GM19397 (cell line): ENCODE data around the gene MRPL53.
A peak's percentile ranks its signal among the peaks of the same experiment; 100 is the strongest.
"Not testable (repeated sequence)": the region's sequence is repeated elsewhere in the genome, so short reads cannot be mapped to it uniquely, and the experiment has no call there.

ENCODE experiments used
- ATAC-seq: cut with Tn5 transposase; IDR thresholded peaks from one replicate; pipeline ENCODE4 v1.9.1; 2021; ENCODE audit warnings: mild to moderate bottlenecking, moderate library complexity; ENCODE audit not compliant: unreplicated experiment

Gene MRPL53

GRCh38 chr2:74454654-74455511, 17.6 kb downstream of the MRPL53 start, which contains the start of gene INO80B:
Gene INO80B, plus strand, starts transcription at chr2:74455087. Its CDS starts 30 bp downstream, at chr2:74455117.
- peak; percentile 44 for ATAC-seq

- no peak for ATAC-seq
Measured at GRCh38 chr2:74450570-74451190, 21.8 kb downstream of the MRPL53 start.

GRCh38 chr2:74448771-74449170, 23.7 kb downstream of the MRPL53 start:
- no peak for ATAC-seq

- no peak for ATAC-seq
Measured at GRCh38 chr2:74447230-74447999, 25.1 kb downstream of the MRPL53 start.

- no peak for ATAC-seq
Measured at GRCh38 chr2:74444498-74445318, 27.8 kb downstream of the MRPL53 start.

GRCh38 chr2:74442483-74443297, 29.8 kb downstream of the MRPL53 start:
- ATAC-seq = not testable (repeated sequence)

GRCh38 chr2:74441690-74442482, 30.6 kb downstream of the MRPL53 start, which contains the start of gene RTKN:
Gene RTKN, minus strand, starts transcription at chr2:74441937. Its CDS starts 121 bp downstream, at chr2:74441816.
- no peak for ATAC-seq

GRCh38 chr2:74441170-74441689, 31.2 kb downstream of the MRPL53 start:
- ATAC-seq = no peak

- ATAC-seq = peak; percentile 80
Measured at GRCh38 chr2:74440378-74441169, 31.9 kb downstream of the MRPL53 start.

GRCh38 chr2:74439803-74440377, 32.6 kb downstream of the MRPL53 start:
- ATAC-seq = no peak

GRCh38 chr2:74439373-74439772, 33.1 kb downstream of the MRPL53 start:
- ATAC-seq = no peak

GRCh38 chr2:74438248-74438647, 34.2 kb downstream of the MRPL53 start:
- ATAC-seq = no peak

GRCh38 chr2:74436848-74437695, 35.4 kb downstream of the MRPL53 start:
- no peak for ATAC-seq

- ATAC-seq = no peak
Measured at GRCh38 chr2:74436111-74436805, 36.2 kb downstream of the MRPL53 start.

- ATAC-seq = no peak
Measured at GRCh38 chr2:74430502-74430901, 42.0 kb downstream of the MRPL53 start.
